K562 (cell line): ENCODE data around the gene LMO7. TPM values are rescaled to one million over a fixed set of nuclear protein-coding genes. Genes with fewer than 3 reads are reported as not detected.

Experiments
- ATAC-seq: fragments of 200-7000 bp; cut with Tn5 transposase; 3 replicates; pipeline ENCODE4 v1.9.1; 2020; ENCODE audit warnings: moderate library complexity
- BruUV-seq: library from RNA; stranded (reverse); fragments of 400-500 nt; replicated peaks from 2 replicates; lab custom pipeline; 2021; lab: Mats Ljungman, UMichigan
- CTCF ChIA-PET: fragments of 300-600 bp; formaldehyde crosslinking; extraction: SDS; loops from one replicate; lab custom pipeline; 2021; ENCODE audit warnings: low intra/inter-chr PET ratio; lab: Yijun Ruan, JAX
- POLR2A ChIA-PET: fragments of 300-600, 350-650 bp; sonication (Branson Sonifier 250); formaldehyde crosslinking; extraction: SDS; loops from one replicate; lab custom pipeline; 2021; ENCODE audit warnings: antibody characterized with exemption, inconsistent platforms; lab: Yijun Ruan, JAX
- DNase-seq, 4 experiments: peaks; one replicate each; pipeline versions ENCODE4 v3.0.0 to v3.0.0-alpha.2; 2011 to 2018; ENCODE audit warnings: low spot score in 3 of 4, mixed read lengths in 3 of 4; ENCODE audit errors: extremely low read depth in 1 of 4
- FAIRE-seq: peaks from 2 replicates; lab custom pipeline; 2011; peaks lifted over from hg19 to GRCh38; lab: Jason Lieb, UNC
- H2AFZ ChIP-seq: 2 replicates; pipeline ENCODE4 v1.6.0; 2011; ENCODE audit warnings: low read depth, low read length, control low read depth, inconsistent platforms
- H3K27ac ChIP-seq: fragments of 200-600 bp; 3 replicates; pipeline ENCODE4 v1.8.0; 2011; ENCODE audit warnings: low read depth, mild to moderate bottlenecking, control low read depth, inconsistent platforms, low read length, moderate library complexity, mixed read lengths; ENCODE audit errors: extremely low read depth
- H3K27me3 ChIP-seq, 2 experiments: fragments of 300-600 bp in 1 of 2; 2 replicates in 1 of 2; 3 replicates in 1 of 2; pipeline versions ENCODE4 v1.6.0 to v1.8.0; 2011; ENCODE audit warnings: inconsistent platforms in 2 of 2, low read length in 2 of 2, mild to moderate bottlenecking in 1 of 2, mixed read lengths in 1 of 2, moderate library complexity in 1 of 2; ENCODE audit not compliant: control insufficient read depth in 2 of 2, insufficient read depth in 2 of 2
- H3K36me3 ChIP-seq: fragments of 300-600 bp; 3 replicates; pipeline ENCODE4 v1.8.0; 2011; ENCODE audit warnings: mild to moderate bottlenecking, low read length, inconsistent platforms; ENCODE audit not compliant: control insufficient read depth, insufficient read depth
- H3K4me1 ChIP-seq, 2 experiments: fragments of 200-600 bp in 1 of 2; replicated peaks in 1 of 2; 2 replicates in 1 of 2; 3 replicates in 1 of 2; pipeline versions ENCODE4 v1.5.1 to v1.8.0; 2011; ENCODE audit warnings: inconsistent platforms in 2 of 2, low read length in 2 of 2, mild to moderate bottlenecking in 1 of 2, mixed read lengths in 1 of 2, moderate library complexity in 1 of 2; ENCODE audit not compliant: control insufficient read depth in 2 of 2, insufficient read depth in 2 of 2
- H3K4me2 ChIP-seq: 2 replicates; pipeline ENCODE4 v1.6.1; 2011; ENCODE audit warnings: low read length, control low read depth, inconsistent platforms, mixed read lengths; ENCODE audit not compliant: insufficient read depth
- H3K4me3 ChIP-seq: fragments of 200-600 bp; sonication (generic), shearing (Covaris generic); 2 replicates; pipeline ENCODE4 v1.5.1; 2016; ENCODE audit warnings: control low read depth, inconsistent platforms
- H3K79me2 ChIP-seq: fragments of 200-600 bp; 3 replicates; pipeline ENCODE4 v1.8.0; 2011; ENCODE audit warnings: low read length, inconsistent platforms; ENCODE audit not compliant: control insufficient read depth, insufficient read depth
- H3K9ac ChIP-seq, 2 experiments: 2 replicates each; pipeline versions ENCODE4 v1.6.0 to v1.6.1; 2011; ENCODE audit warnings: low read depth in 2 of 2, low read length in 2 of 2, control low read depth in 1 of 2, inconsistent platforms in 1 of 2, mild to moderate bottlenecking in 1 of 2, mixed read lengths in 1 of 2; ENCODE audit not compliant: insufficient read depth in 1 of 2
- H3K9me1 ChIP-seq: one replicate; pipeline ENCODE4 v1.6.0; 2011; ENCODE audit warnings: inconsistent platforms, mild to moderate bottlenecking, low read length, moderate library complexity; ENCODE audit not compliant: control insufficient read depth, insufficient read depth
- H3K9me3 ChIP-seq: replicated peaks from 2 replicates; pipeline ENCODE4 v1.5.1; 2011; ENCODE audit warnings: low read depth, low read length, inconsistent platforms; ENCODE audit not compliant: control insufficient read depth, insufficient read depth
- H4K20me1 ChIP-seq: replicated peaks from 2 replicates; pipeline ENCODE4 v1.6.1; 2011; ENCODE audit warnings: low read length, inconsistent platforms, mixed read lengths; ENCODE audit not compliant: control insufficient read depth, insufficient read depth
- MCM3 ChIP-seq: fragments of 450-650 bp; IDR thresholded peaks from 2 replicates; pipeline ENCODE4 v1.6.1; 2016
- SMC3 ChIP-seq: conservative IDR thresholded peaks from 2 replicates; pipeline ENCODE4 v1.6.1; 2011; ENCODE audit warnings: low read depth, low read length, improper control_type of control experiment; ENCODE audit not compliant: insufficient read depth
- SP1 ChIP-seq: sonication (generic); formaldehyde crosslinking; IDR thresholded peaks from 2 replicates; pipeline ENCODE4 v1.8.1; 2022; ENCODE audit warnings: mild to moderate bottlenecking, missing genetic modification reagents
- SRSF9 ChIP-seq: fragments of 200-400 bp; formaldehyde crosslinking; IDR thresholded peaks from 2 replicates; pipeline ENCODE4 v1.6.1; 2017; ENCODE audit warnings: low read depth, low read length, borderline replicate concordance
- STAG1 ChIP-seq: sonication (generic); formaldehyde crosslinking; IDR thresholded peaks from 2 replicates; pipeline ENCODE4 v1.5.0; 2020; ENCODE audit warnings: missing genetic modification reagents, borderline replicate concordance
- ZNF23 ChIP-seq: fragments of 250-450 bp; sonication (Bioruptor Pico); IDR thresholded peaks from 2 replicates; pipeline ENCODE4 v1.4.0; 2020; ENCODE audit warnings: mild to moderate bottlenecking
- ZNF316 ChIP-seq: fragments of 450-650 bp; IDR thresholded peaks from 2 replicates; pipeline ENCODE4 v1.6.1; 2016
- WGBS: fragments of 100-300 bp; shearing (Covaris generic); methylation state at CpG from one replicate; pipeline ENCODE4 v1.1.6; 2016; ENCODE audit warnings: low coverage, mixed read lengths; ENCODE audit not compliant: insufficient coverage; ENCODE audit errors: missing lambda C conversion rate; 5-methylcytosine and 5-hydroxymethylcytosine counted together
- in situ Hi-C: fragments of 300-500 bp; cut with MboI; formaldehyde crosslinking; loops from 4 replicates; pipeline ENCODE4 v1.15.0; 2018; ENCODE audit warnings: inconsistent platforms, mixed read lengths
- intact Hi-C: fragments of 100-400 bp; cut with micrococcal nuclease; formaldehyde crosslinking; loops from 2 replicates; pipeline ENCODE4 v1.14.2; 2022
- polyA plus RNA-seq, 8 experiments: library from polyadenylated mRNA; depleted of rRNA in 4 of 8; stranded (reverse) in 5 of 8; unstranded in 3 of 8; fragments of >200 nt; fragmentation: Nextera tagmentation in 2 of 8; fragmentation: Illumina TruSeq in 1 of 8; extraction: Ambion mirVana in 2 of 8; extraction: Trizol in 1 of 8; gene quantifications; 2 replicates each; pipeline versions ENCODE4 v1.2.1 to v1.2.3, GENCODE V29; 2011 to 2014; ENCODE audit warnings: inconsistent platforms in 1 of 8, missing spikeins in 1 of 8
- total RNA-seq, 7 experiments: library from RNA; depleted of rRNA in 6 of 7; stranded (reverse); fragments of >200 nt in 6 of 7; fragmentation: Illumina TruSeq in 2 of 7; extraction: Trizol in 2 of 7; gene quantifications; 2 replicates each; pipeline versions ENCODE4 v1.2.1 to v1.2.3, GENCODE V29; 2011 to 2021; ENCODE audit warnings: low replicate concordance in 1 of 7
- TF ChIP-seq, protein P1 (sequence below): fragments of 450-650 bp; formaldehyde crosslinking; IDR thresholded peaks from 2 replicates; pipeline ENCODE4 v1.4.0; 2022; ENCODE audit warnings: missing genetic modification characterization
- TF ChIP-seq, protein P2 (sequence below): sonication (generic); formaldehyde crosslinking; IDR thresholded peaks from 2 replicates; pipeline ENCODE4 v1.8.0; 2022; ENCODE audit warnings: mild to moderate bottlenecking, missing genetic modification reagents
- TF ChIP-seq, protein P3 (sequence below): fragments of 450-650 bp; IDR thresholded peaks from 2 replicates; pipeline ENCODE4 v1.6.1; 2018; ENCODE audit not compliant: partially characterized antibody

The LMO7 gene
- total and polyA plus RNA-seq, 9 of the 15 experiments (the other 6 are each of a cell fraction or from before 2014, with no cell fraction given): 0.42 to 4.3 (median 1.7) TPM

DNA sequence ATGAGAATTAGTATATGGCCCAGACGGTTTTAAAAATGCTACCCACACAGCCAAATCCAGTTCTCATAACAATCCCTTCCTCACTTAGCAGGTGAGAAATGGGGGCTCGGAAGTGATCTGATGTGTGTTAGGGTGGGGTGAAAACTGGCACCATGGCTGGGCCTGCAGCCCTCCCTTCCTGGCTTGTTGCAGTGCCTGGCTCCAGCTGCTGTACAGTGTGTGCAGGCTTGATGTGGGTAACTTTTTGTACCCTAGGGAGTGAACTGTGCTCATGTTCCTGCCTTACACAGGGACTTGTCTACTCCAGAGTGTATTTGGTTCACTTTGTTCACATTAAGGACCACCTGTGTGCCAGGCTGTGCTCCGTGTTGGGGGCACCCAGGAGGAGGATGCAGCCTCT, 177.2 kb downstream of the LMO7 start (continued):
- TF ChIP-seq, protein P1, sequence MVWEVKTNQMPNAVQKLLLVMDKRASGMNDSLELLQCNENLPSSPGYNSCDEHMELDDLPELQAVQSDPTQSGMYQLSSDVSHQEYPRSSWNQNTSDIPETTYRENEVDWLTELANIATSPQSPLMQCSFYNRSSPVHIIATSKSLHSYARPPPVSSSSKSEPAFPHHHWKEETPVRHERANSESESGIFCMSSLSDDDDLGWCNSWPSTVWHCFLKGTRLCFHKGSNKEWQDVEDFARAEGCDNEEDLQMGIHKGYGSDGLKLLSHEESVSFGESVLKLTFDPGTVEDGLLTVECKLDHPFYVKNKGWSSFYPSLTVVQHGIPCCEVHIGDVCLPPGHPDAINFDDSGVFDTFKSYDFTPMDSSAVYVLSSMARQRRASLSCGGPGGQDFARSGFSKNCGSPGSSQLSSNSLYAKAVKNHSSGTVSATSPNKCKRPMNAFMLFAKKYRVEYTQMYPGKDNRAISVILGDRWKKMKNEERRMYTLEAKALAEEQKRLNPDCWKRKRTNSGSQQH: no peak
- TF ChIP-seq SP1: no peak

DNA sequence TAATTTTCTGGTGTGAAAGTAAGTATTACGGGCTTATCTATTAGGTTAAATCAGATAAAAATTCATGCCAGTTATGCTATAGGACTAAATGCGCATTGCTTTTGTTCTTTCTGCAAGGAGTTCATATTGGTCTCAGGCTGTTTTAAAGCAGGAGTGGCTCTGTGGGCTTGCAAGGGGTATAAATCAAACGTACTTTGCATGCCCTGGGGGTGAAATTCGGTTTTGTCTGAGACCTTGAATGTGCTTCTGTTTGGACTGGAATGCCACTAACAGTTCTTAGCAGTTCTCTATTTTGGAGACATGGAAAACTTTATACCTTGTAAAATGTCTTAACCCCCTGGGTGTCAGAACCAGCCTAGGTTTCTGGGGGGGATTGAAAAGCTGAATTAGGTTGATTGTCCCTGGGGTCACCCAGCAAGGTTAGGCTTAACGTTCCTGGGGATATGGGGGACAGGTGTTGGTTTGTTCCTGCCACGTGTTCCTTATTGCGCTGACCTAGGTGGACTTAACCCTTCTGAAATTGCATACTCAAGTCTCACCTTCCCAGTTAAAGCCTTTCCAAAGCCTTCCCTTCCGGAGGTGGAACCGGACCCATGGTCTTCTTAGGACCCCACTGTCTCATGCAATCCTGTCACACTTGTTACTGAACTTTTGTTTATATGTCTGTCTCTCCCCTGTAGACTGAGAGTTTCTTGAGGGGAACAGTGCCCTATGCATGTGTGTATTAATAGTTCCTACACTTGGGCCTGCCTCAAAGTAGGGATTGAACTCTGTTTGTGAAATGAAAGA, 182.2 kb downstream of the LMO7 start:
- in situ Hi-C loops: no loop called here
- BruUV-seq: no TSS peak
- DNase-seq: no peak
- Histone ChIP-seq H3K9me3 (no peaks in the 10 kb centered on the region), H2AFZ (no peak overlapping the region), H3K9ac (no peak overlapping the region), H3K27me3 (no peaks in the 10 kb centered on the region), H3K4me3 (no peak overlapping the region), H3K36me3 (no peaks in the 10 kb centered on the region), H3K4me1 (no peaks in the 10 kb centered on the region), H3K4me2 (no peak overlapping the region), H3K27ac (no peak overlapping the region), H4K20me1 (no peaks in the 10 kb centered on the region; the same call in 1 of the 2 replicates), H3K9me1 (no peaks in the 10 kb centered on the region), H3K79me2 (no peaks in the 10 kb centered on the region)
- CTCF ChIA-PET: no interaction called here
- 8% methylated on average over 9 of the region's 9 CpGs for WGBS
- ATAC-seq: no peak
- FAIRE-seq: no peak
- intact Hi-C loops: no loop called here
- POLR2A ChIA-PET: no interaction called here
- no peak for TF ChIP-seq ZNF23 (CRISPR knock-in tag)
- no peak for TF ChIP-seq SRSF9
- TF ChIP-seq, protein P2, sequence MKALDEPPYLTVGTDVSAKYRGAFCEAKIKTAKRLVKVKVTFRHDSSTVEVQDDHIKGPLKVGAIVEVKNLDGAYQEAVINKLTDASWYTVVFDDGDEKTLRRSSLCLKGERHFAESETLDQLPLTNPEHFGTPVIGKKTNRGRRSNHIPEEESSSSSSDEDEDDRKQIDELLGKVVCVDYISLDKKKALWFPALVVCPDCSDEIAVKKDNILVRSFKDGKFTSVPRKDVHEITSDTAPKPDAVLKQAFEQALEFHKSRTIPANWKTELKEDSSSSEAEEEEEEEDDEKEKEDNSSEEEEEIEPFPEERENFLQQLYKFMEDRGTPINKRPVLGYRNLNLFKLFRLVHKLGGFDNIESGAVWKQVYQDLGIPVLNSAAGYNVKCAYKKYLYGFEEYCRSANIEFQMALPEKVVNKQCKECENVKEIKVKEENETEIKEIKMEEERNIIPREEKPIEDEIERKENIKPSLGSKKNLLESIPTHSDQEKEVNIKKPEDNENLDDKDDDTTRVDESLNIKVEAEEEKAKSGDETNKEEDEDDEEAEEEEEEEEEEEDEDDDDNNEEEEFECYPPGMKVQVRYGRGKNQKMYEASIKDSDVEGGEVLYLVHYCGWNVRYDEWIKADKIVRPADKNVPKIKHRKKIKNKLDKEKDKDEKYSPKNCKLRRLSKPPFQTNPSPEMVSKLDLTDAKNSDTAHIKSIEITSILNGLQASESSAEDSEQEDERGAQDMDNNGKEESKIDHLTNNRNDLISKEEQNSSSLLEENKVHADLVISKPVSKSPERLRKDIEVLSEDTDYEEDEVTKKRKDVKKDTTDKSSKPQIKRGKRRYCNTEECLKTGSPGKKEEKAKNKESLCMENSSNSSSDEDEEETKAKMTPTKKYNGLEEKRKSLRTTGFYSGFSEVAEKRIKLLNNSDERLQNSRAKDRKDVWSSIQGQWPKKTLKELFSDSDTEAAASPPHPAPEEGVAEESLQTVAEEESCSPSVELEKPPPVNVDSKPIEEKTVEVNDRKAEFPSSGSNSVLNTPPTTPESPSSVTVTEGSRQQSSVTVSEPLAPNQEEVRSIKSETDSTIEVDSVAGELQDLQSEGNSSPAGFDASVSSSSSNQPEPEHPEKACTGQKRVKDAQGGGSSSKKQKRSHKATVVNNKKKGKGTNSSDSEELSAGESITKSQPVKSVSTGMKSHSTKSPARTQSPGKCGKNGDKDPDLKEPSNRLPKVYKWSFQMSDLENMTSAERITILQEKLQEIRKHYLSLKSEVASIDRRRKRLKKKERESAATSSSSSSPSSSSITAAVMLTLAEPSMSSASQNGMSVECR (CRISPR knock-in tag): no peak
- TF ChIP-seq SMC3: no peak
- TF ChIP-seq STAG1 (CRISPR knock-in tag): no peak
- no peak for TF ChIP-seq ZNF316
- TF ChIP-seq, protein P3, sequence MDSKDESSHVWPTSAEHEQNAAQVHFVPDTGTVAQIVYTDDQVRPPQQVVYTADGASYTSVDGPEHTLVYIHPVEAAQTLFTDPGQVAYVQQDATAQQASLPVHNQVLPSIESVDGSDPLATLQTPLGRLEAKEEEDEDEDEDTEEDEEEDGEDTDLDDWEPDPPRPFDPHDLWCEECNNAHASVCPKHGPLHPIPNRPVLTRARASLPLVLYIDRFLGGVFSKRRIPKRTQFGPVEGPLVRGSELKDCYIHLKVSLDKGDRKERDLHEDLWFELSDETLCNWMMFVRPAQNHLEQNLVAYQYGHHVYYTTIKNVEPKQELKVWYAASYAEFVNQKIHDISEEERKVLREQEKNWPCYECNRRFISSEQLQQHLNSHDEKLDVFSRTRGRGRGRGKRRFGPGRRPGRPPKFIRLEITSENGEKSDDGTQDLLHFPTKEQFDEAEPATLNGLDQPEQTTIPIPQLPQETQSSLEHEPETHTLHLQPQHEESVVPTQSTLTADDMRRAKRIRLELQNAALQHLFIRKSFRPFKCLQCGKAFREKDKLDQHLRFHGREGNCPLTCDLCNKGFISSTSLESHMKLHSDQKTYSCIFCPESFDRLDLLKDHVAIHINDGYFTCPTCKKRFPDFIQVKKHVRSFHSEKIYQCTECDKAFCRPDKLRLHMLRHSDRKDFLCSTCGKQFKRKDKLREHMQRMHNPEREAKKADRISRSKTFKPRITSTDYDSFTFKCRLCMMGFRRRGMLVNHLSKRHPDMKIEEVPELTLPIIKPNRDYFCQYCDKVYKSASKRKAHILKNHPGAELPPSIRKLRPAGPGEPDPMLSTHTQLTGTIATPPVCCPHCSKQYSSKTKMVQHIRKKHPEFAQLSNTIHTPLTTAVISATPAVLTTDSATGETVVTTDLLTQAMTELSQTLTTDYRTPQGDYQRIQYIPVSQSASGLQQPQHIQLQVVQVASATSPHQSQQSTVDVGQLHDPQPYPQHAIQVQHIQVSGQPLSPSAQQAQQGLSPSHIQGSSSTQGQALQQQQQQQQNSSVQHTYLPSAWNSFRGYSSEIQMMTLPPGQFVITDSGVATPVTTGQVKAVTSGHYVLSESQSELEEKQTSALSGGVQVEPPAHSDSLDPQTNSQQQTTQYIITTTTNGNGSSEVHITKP: no peak
- no peak for TF ChIP-seq MCM3
